Right renal cortex interstitium (tissue), 3 donors: Measurements from ENCODE around the gene WNT10A. TPM values are rescaled to one million over a fixed set of nuclear protein-coding genes. Genes with fewer than 3 reads are reported as not detected.
A peak's percentile ranks its signal among the peaks of the same experiment; 100 is the strongest.

Experiments
- DNase-seq, 3 donors: peaks; one replicate each; pipeline ENCODE4 v3.0.0-alpha.2; 2013; ENCODE audit warnings: low read depth in 3 of 3, low spot score in 2 of 3
- polyA plus RNA-seq, 3 donors: library from polyadenylated mRNA; unstranded; fragments of 120-200 nt; gene quantifications; one replicate each; pipeline ENCODE4 v1.2.1, GENCODE V29; 2013; ENCODE audit not compliant: insufficient read length in 3 of 3

The WNT10A gene
- polyA plus RNA-seq, 3 donors = 0.57 to 1.1 (median 0.96) TPM

DNA sequence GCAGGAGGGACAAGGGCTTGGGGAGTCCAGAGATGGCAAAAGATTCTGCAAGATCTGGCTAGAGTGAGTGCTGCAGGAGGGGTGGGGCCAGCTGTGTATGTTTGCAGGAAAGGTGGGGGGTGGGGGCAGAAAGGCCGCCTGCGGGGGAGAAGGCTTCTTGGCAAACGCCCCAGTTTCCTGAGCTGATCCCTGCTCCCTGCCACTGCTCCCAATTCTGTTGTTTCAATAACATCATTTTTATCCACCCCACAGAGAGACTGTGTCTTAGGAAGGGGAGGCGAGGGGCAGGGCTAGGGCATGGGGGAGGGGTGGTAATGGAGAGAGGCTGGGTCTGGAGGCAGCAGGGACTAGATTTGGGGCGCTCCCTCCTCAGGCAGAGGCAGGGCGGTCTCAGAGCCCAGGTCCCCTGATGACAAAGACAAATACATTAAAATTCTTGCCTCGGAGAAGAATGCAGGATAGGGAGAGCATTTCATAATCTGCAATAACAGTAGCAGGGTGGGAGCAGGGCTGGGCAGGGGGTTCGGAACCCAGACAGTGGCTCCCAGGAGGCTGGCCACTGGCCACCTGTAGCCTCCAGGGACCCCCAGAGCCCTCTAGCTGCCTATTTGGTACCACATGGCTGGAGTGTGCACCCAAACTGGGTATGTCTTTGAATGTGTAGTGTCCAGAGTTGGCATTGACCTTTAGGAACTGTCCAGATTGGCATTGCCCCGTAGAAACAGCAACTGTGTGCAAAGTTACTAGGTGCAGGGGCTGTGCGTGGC is 23.1 kb upstream of the WNT10A start:
- no peak for DNase-seq

GRCh38 chr2:218858138-218858445 is 22.6 kb upstream of the WNT10A start:
- no peak for DNase-seq

DNA sequence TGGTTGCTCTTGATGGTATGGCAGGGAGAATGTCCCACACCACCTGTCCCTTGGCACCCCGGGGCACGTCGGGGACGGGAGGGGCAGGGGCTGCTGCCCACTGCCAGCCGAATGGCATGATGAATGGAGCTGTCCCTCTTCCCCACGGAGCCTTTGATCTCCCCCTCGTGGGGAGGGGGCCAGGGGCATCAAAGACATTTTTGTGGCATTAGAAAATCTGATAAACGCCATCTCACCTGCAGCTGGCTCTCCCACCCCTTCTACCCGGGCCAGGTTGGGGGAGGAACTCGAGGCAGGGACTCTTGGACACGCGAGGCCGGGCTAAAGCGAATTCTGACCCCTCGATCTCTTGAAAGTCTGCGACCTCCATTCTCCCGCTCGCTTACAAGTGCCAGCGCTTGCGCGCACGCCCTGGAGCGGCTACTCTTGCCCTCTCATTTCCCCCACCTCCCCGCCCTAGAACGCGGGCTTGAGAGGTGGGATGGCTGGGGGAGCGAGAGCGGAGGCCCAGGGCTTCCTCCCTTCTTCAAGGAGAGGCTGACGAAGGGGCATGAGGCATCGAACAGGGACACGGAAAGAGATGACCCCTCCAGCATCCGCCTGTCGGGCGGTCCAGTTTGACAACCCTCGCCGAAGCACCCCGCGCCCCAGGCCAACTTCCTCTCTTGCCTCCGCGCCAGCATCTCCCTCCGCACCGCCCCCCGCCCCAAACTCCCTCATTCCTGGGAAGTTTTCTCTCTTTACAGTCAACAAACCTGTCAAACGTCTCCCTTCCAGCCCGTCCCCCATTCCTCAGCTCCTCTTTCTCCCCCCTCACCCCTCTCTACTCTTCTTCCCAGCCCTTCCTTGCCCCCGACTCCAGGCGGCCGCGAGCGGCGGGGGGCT is 21.7 kb upstream of the WNT10A start:
- no peak for DNase-seq

DNA sequence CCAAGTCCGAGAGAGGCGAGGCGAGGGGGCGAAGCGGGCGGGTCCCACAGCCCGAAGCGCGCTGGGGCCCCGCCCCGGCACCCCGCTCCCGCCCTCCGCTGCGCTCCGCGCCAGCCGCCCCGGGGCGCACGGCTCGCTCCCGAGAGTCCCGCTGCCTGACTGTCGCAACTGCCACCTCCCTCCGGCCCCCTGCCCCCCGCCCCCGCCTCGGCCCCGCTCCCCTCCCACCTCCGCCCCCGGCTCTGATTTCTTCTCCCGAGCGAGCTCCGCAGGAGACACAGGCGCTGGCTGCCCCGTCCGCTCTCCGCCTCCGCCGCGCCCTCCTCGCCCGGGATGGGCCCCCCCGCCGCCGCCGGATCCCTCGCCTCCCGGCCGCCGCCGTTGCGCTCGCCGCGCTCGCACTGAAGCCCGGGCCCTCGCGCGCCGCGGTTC is 21.1 kb upstream of the WNT10A start, which contains the start of gene WNT6:
WNT6 (plus strand) TSS at position 250 of the 432 bp plus-strand sequence. CDS start 233 bp downstream, outside the sequence.
- DNase-seq = no peak

- no peak for DNase-seq
These were observed 20.4 kb upstream of the WNT10A start for GRCh38 chr2:218859988-218860831.

- peak in 2 of 3 donors; percentile 59 to 67 for DNase-seq
These were observed 19.7 kb upstream of the WNT10A start for GRCh38 chr2:218860950-218861381.

- DNase-seq = no peak
These were observed 18.9 kb upstream of the WNT10A start for GRCh38 chr2:218861645-218862318.

DNA sequence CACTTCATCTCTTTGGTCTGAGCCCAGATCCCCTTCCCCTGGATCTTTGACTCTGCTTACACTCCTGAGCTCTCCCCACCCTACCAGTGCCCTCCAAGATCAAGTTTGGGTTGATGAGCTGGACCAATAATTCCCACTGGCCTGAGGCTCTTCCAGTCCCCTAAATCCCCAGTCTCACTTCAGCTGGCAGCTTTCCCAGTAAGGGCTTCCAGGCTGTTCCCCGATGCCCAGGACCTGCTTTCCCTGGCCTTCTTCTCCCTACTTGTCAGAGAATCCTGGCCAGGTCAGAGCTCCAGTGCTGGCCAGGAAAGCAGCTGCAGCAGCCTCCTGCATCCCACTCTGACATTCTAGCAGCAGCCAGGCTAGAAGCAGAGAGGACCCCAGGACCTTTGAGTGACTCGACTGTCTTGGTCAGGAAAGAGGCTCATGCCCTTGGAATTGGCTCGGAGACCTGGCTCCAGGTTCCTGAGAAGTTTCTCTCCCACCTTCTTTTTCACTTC is 17.6 kb upstream of the WNT10A start:
- DNase-seq = no peak

GRCh38 chr2:218865396-218865795 is 15.3 kb upstream of the WNT10A start:
- DNase-seq = no peak

- no peak for DNase-seq
These were observed 14.7 kb upstream of the WNT10A start for GRCh38 chr2:218865999-218866398.

DNA sequence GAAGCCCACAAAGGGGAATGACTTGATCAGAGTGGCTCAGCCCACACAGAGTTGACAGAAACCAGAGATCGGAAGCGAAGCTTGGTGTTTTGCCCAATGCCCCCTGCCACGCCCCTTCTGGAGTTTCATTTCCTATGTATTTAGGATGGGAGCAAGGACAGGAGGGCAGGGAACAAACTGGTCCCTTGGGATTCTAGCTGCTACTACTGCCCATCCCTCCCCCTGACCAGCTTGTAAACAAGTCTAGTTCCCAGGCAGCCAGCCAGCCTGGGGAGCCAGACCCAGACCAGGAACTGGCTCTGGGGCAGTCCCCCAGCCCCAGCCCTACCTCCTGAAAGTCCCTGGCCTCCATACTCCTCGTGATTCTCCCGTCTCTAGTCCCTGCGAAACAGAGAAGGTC is 12.8 kb upstream of the WNT10A start:
- no peak for DNase-seq

DNA sequence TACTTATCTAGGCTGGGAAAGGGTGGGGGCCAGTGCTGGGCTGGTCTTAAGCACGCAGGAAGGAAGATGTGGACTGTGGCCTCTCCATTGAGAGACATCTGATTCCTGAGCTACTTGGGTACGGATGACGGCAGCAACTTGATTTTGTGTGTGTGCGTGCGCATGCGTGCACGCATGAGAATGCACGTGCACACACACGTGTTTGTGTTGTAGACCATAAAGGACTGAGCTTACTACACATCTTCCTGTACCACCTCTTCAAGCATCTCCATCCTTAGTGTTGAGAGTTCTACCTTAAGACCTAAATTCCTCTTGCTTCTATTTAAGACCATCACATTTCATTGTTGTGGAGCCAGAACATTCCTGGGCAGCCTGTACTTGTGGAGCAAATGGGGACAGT is 11.6 kb upstream of the WNT10A start:
- no peak for DNase-seq

- DNase-seq = no peak
These were observed 9.7 kb upstream of the WNT10A start for GRCh38 chr2:218870984-218871344.

DNA sequence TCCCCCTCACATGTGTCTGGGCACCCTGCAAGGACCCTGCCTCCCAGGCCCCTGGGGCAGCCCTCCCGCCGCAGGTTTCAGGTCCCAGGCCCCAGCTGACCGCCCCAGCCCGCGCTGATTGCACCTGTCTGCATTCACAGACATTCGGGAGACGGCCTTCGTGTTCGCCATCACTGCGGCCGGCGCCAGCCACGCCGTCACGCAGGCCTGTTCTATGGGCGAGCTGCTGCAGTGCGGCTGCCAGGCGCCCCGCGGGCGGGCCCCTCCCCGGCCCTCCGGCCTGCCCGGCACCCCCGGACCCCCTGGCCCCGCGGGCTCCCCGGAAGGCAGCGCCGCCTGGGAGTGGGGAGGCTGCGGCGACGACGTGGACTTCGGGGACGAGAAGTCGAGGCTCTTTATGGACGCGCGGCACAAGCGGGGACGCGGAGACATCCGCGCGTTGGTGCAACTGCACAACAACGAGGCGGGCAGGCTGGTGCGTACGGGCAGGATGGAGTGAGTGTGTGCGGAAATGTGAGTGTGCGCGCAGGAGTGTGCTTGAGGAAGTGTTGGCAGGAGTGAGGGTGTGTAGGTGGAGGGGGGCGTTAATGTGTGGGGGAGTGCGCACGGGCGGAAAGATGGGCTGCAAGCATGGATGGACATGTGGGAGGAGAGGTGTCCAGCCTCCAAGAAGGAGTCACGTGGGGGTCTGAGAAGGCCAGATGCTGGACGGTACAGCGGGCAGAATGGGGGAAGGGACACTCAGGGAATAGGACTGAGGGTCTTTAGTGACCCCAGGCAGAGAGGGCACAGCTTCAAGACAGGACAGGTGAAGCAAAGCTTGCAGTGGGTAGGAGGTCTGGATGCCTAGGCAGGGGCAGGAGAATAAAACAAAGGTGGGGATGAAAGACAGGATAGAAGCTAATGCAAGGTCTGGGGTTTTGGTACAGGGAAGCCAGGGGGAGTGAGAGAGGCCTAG is 9.0 kb upstream of the WNT10A start:
- DNase-seq = no peak

DNA sequence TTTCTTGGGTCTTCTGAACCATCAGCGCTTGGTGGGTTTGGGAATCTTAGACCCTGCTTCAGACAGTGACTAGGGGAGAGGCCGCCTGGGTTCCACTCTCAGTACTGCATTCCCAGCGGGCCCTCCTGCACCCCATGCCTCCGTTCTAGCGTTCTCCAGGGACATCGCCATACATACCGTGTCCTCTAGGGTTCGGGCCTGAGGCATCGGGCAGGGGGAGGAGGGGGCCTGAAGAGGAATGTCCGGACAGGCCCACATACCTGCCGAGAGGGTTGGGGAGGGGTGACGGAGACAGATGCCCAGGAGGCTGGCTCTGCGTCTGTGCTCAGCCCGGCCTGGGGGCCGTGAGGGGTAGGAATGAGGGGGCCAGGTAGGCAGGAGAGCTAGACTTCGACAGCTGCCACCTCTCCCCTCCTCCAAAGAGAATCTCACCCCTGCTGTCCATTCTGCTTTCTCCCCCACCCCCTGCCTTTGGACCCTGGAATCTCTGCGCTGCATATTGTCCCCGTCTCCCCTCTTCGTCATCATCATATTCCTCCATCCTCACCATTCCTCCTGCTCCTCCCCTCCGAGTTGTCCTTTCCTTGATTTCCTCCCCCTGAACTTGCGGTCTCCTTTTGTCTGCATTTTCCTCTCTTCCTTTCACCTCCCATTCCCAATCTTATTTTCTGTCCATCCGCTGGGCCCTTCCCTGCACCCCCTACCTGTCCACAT is 7.8 kb upstream of the WNT10A start:
- DNase-seq = no peak

- no peak for DNase-seq
These were observed 7.1 kb upstream of the WNT10A start for GRCh38 chr2:218873359-218874194.

DNA sequence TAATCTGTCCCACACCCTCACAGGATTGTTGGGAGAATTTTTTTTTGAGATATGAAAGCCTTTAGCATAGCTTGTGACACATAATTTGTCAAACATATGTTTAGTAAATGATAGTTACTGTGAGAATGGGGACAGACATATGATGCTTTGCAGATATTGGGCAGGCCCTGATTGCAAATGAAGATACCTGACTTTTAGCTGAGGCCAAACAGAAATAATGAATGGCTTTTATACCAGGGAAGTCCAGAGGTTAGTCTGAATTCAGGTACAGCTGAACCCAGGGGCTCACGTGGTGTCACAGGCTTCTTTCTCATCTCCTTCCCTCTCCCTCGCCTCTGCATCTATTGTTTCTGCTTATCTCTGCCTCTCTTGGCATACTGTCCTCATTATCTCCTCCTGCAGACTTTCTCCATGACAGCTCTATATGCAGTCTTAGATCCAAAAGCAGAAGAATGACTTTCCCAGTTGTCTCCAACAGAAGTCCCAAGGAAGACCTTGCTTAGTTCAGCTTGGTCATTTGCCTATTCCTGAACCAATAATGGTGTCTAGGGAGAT is 4.9 kb upstream of the WNT10A start:
- DNase-seq = no peak
